Transverse colon (tissue), 4 donors: ENCODE measurements around the gene DHCR7. TPM values are rescaled to one million over a fixed set of nuclear protein-coding genes. Genes with fewer than 3 reads are reported as not detected.

Experiments used
- DNase-seq: peaks from one replicate; pipeline ENCODE4 v3.0.0-alpha.2; 2019
- H3K27ac ChIP-seq, 4 donors: fragments of 200-600 bp; sonication (generic); 2 replicates each; pipeline ENCODE4 v1.5.1; 2016 to 2018; ENCODE audit warnings: inconsistent platforms in 4 of 4
- H3K27me3 ChIP-seq: fragments of 200-600 bp; sonication (generic); 2 replicates; pipeline ENCODE4 v1.5.1; 2017; ENCODE audit warnings: inconsistent platforms
- H3K36me3 ChIP-seq, 4 donors: fragments of 200-600 bp; sonication (generic); 2 replicates each; pipeline ENCODE4 v1.5.1; 2017 to 2019; ENCODE audit warnings: inconsistent platforms in 4 of 4
- H3K4me1 ChIP-seq, 4 donors: fragments of 200-600 bp; sonication (generic); 2 replicates each; pipeline ENCODE4 v1.5.1; 2017 to 2020; ENCODE audit warnings: inconsistent platforms in 4 of 4
- H3K4me3 ChIP-seq, 4 donors: fragments of 200-600 bp; sonication (generic); 1 replicate in 1 of 4; 2 replicates in 3 of 4; pipeline versions ENCODE4 v1.5.1 to v1.6.1; 2017 to 2019; ENCODE audit warnings: inconsistent platforms in 4 of 4
- H3K9me3 ChIP-seq, 2 donors: fragments of 200-600 bp; sonication (generic); 2 replicates each; pipeline ENCODE4 v1.5.1; 2017 to 2019; ENCODE audit warnings: inconsistent platforms in 2 of 2
- CTCF ChIP-seq, 5 experiments: fragments of 200-600 bp in 3 of 5; fragments of 450-650 bp in 2 of 5; sonication (generic) in 3 of 5; IDR thresholded peaks; 1 replicate in 2 of 5; 2 replicates in 3 of 5; pipeline ENCODE4 v1.5.1; 2016 to 2017; ENCODE audit warnings: antibody characterized with exemption in 5 of 5, inconsistent platforms in 3 of 5, mild to moderate bottlenecking in 2 of 5, moderate library complexity in 1 of 5
- EP300 ChIP-seq: sonication (generic); formaldehyde crosslinking; IDR thresholded peaks from one replicate; pipeline ENCODE4 v1.6.1; 2017; ENCODE audit warnings: antibody characterized with exemption, low read depth
- POLR2A ChIP-seq: fragments of 450-650 bp; IDR thresholded peaks from one replicate; pipeline ENCODE4 v1.6.1; 2016; ENCODE audit warnings: antibody characterized with exemption, mild to moderate bottlenecking, moderate library complexity
- POLR2AphosphoS5 ChIP-seq, 3 donors: sonication (generic); formaldehyde crosslinking; IDR thresholded peaks; one replicate each; pipeline ENCODE4 v1.6.1; 2016; ENCODE audit warnings: antibody characterized with exemption in 3 of 3
- WGBS, 2 donors: methylation state at CpG; one replicate each; pipeline ENCODE4 v1.1.5; 2018; ENCODE audit warnings: low coverage in 1 of 2; 5-methylcytosine and 5-hydroxymethylcytosine counted together
- in situ Hi-C, 4 donors: fragments of 200-750 bp; cut with MboI; loops; one replicate each; pipeline versions ENCODE4 v1.15.0 to v1.15.1; 2017; ENCODE audit warnings: low sequenced_read_pairs in 3 of 4, low pct_ligation_motif_present in 1 of 4, low pct_unique_long_range_greater_than_20kb in 1 of 4
- intact Hi-C: fragments of 100-400 bp; cut with DNase I; formaldehyde crosslinking; loops from one replicate; pipeline ENCODE4 v1.15.1; 2023; ENCODE audit warnings: low total_unique reads
- total RNA-seq, 4 donors: library from RNA; depleted of rRNA; stranded (reverse); fragments of >200 nt; gene quantifications; one replicate each; pipeline ENCODE4 v1.1.0, GENCODE V29; 2016

The DHCR7 gene
- total RNA-seq, 4 donors from 2014 or later = 5.6 to 76.7 (median 31.5) TPM

- 60 to 79% methylated on average over 1 to 6 of the region's 6 CpGs for WGBS, 2 donors
- Histone ChIP-seq H3K9me3 (no peaks in the 10 kb centered on the region), H3K27ac (no peak overlapping the region), H3K4me1 (no peaks in the 10 kb centered on the region), H3K4me3 (no peak overlapping the region), H3K36me3 (peaks cover 0 to 29% (median 14%) of the 10 kb centered on the region in 4 donors), H3K27me3 (no peaks in the 10 kb centered on the region)
- DNase-seq = no peak
- in situ Hi-C loops = no loop called here
- intact Hi-C loops = no loop called here
- no peak for TF ChIP-seq EP300
- no peak for TF ChIP-seq POLR2AphosphoS5 (IDR thresholded peaks at IDR 0.05)
- no peak for TF ChIP-seq POLR2A
- no peak for TF ChIP-seq CTCF (IDR thresholded peaks at IDR 0.05)
Observed at GRCh38 chr11:71488681-71489270, 40.6 kb upstream of the DHCR7 start.

GRCh38 chr11:71486320-71486719 is 38.1 kb upstream of the DHCR7 start:
- H3K27me3 ChIP-seq = no peaks in the 10 kb centered on the region
- in situ Hi-C loops = no loop called here
- no peak overlapping the region for H3K4me3 ChIP-seq
- H3K9me3 ChIP-seq = no peaks in the 10 kb centered on the region
- intact Hi-C loops = no loop called here
- TF ChIP-seq EP300 (no peak), CTCF (IDR thresholded peaks at IDR 0.05) (no peak), POLR2AphosphoS5 (IDR thresholded peaks at IDR 0.05) (no peak), POLR2A (no peak)
- 97 to 100% methylated on average over 1 of the region's 1 CpG for WGBS, 2 donors
- no peak for DNase-seq
- H3K27ac ChIP-seq = no peak overlapping the region
- no peaks in the 10 kb centered on the region for H3K4me1 ChIP-seq
- H3K36me3 ChIP-seq = peaks cover 0 to 33% (median 15%) of the 10 kb centered on the region in 4 donors

- Histone ChIP-seq H3K27ac (no peak overlapping the region), H3K9me3 (no peaks in the 10 kb centered on the region), H3K27me3 (no peaks in the 10 kb centered on the region), H3K4me1 (no peaks in the 10 kb centered on the region), H3K4me3 (no peak overlapping the region), H3K36me3 (peaks cover 0 to 34% (median 18%) of the 10 kb centered on the region in 4 donors)
- 96% methylated on average over 18 of the region's 18 CpGs; no CpG with 5 or more reads in 1 of the 2 donors for WGBS, 2 donors
- intact Hi-C loops (no loop called here), in situ Hi-C loops (no loop called here)
- DNase-seq = no peak
- TF ChIP-seq POLR2A (no peak), EP300 (no peak), CTCF (IDR thresholded peaks at IDR 0.05) (no peak), POLR2AphosphoS5 (IDR thresholded peaks at IDR 0.05) (no peak)
Observed at GRCh38 chr11:71485466-71485865, 37.3 kb upstream of the DHCR7 start.

GRCh38 chr11:71485063-71485399 is 36.8 kb upstream of the DHCR7 start:
- intact Hi-C loops = no loop called here
- TF ChIP-seq EP300 = no peak
- TF ChIP-seq CTCF (IDR thresholded peaks at IDR 0.05) = no peak
- no peak for TF ChIP-seq POLR2A
- TF ChIP-seq POLR2AphosphoS5 (IDR thresholded peaks at IDR 0.05) = no peak
- Histone ChIP-seq H3K36me3 (peaks cover 0 to 37% (median 19%) of the 10 kb centered on the region in 4 donors), H3K4me3 (no peak overlapping the region), H3K4me1 (no peaks in the 10 kb centered on the region), H3K27ac (no peak overlapping the region), H3K27me3 (no peaks in the 10 kb centered on the region), H3K9me3 (no peaks in the 10 kb centered on the region)
- in situ Hi-C loops = no loop called here
- DNase-seq = no peak
- WGBS, 2 donors = 90 to 94% methylated on average over 3 to 6 of the region's 6 CpGs
